GM20431 (cell line): ENCODE measurements around the gene PMP22.

Experiments
- in situ Hi-C: fragments of 300-500 bp; cut with MseI, MboI; formaldehyde crosslinking; loops from one replicate; pipeline ENCODE4 v1.15.0; 2020; ENCODE audit warnings: low sequenced_read_pairs; ENCODE audit not compliant: unreplicated experiment

PMP22 gene

DNA sequence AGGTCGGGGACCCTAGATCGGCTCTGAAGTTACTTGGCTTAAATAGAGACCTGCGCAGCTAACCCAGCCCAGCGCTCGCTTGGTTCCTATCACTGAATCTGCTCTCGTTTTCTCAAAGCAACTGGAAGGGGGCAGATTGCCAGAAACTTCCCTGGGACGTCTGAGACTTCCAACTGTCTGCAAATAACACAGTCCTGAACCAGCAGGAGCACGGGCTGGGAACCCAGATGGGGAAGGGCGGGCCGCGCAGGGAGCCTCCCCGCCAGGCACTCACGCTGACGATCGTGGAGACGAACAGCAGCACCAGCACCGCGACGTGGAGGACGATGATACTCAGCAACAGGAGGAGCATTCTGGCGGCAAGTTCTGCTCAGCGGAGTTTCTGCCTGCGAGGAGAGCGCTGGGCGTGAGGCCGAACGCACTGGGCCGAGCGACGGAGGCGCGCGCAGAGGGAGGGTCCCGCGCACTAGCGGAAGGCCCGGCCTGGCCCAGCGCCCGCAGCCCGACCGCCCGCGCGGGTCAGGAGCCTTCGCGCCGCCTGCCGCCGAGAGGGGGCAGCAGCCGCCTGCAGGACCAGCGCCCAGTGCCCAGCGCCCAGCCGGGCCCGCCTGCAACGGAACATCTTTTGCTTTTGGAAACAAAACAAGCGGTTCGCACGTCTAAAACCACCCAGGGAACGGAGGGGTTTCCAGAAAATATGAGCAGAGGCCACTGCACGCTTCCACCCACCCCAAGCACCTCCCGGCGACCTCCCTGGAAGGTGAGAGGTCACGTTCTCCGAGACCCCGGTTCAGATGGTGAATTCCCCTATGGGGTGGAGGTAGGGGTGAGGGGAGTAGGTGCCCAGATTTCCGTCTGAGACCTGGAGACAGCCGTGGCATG, 4.5 kb downstream of the PMP22 start:
- in situ Hi-C loops = loop anchor here (25.0 kb wide), 1 partner anchor 252 kb away; no protein-coding TSS in a partner anchor

DNA sequence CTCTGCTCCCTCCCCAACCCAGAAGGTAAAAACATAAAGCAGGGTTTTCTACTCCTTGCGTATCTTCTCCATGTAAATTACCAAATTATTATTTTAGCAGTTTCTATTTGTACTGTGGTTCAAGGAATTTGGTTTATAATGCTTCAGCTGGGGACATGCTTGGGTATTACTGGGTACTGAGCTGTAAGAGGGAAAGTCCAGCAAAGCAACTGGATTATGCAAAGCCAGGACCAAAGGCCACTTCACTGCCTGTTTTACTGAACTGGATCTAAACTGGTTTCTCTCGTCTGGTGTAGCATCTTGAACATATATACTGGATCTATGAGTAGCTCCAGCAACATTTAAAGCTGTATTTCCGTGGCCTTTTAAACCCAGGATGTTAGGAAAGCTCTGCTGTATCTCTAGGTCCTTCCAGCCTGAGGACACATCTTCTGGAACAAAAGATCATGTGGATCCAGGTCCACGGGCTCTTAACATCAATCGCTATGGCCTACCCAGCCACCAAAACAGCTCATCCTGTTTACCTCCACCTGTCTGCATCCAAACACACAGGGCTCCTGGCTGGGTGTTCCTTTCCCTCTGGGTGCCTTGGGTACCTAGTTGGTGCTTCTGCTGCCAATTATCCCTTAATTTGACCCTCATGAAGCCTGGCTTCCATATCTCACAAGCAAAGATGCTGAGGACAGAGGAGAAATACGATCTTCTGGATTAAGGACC, 7.2 kb downstream of the PMP22 start:
- in situ Hi-C loops = loop anchor here (25.0 kb wide), 1 partner anchor 254 kb away; no protein-coding TSS in a partner anchor

DNA sequence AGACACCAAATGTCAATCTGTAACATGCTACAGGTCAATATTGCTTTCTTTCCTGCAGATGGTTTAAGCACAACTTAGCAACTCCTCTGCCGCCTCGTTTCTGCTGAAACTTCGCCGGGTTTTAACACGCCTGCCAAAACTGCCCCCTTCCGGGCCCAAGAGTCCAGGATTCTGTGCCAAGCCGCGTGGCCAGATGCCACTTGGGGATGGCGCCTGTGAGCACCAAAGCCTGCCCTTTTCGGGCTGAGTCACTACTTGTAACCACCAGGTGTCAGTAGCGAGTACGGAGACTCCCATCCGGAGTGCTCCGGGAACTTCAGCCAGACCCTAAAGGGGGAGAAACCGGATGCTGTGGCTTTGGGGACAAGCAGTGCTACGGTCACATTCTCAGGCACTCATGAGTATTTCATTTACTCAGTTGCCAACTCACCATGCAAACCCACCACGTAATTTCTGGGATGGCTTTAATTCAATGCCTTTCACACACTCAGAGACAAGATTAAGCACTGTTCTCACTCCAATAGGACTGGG, 7.8 kb downstream of the PMP22 start:
- in situ Hi-C loops = loop anchor here (25.0 kb wide), 1 partner anchor 255 kb away; no protein-coding TSS in a partner anchor

DNA sequence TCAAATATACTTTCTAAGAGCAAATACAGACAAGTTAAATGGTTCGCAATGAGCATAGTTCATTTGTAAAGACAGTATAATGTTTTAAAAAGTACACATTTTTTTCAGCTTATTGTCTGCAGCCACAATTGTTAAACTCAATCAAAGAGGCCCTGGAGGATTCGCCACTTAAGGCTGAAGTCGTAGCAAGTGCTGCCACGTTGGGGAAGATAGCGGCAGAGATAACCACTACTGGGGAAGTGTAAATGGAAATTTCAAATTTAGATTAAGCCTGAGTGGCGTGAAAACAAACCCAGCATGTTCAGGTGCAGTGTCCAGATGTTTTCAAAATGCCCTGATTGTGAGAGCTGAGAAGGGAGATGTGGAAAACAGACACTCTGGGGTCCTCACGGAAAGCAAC, 8.4 kb downstream of the PMP22 start:
- in situ Hi-C loops = loop anchor here (25.0 kb wide), 1 partner anchor 256 kb away; no protein-coding TSS in a partner anchor

DNA sequence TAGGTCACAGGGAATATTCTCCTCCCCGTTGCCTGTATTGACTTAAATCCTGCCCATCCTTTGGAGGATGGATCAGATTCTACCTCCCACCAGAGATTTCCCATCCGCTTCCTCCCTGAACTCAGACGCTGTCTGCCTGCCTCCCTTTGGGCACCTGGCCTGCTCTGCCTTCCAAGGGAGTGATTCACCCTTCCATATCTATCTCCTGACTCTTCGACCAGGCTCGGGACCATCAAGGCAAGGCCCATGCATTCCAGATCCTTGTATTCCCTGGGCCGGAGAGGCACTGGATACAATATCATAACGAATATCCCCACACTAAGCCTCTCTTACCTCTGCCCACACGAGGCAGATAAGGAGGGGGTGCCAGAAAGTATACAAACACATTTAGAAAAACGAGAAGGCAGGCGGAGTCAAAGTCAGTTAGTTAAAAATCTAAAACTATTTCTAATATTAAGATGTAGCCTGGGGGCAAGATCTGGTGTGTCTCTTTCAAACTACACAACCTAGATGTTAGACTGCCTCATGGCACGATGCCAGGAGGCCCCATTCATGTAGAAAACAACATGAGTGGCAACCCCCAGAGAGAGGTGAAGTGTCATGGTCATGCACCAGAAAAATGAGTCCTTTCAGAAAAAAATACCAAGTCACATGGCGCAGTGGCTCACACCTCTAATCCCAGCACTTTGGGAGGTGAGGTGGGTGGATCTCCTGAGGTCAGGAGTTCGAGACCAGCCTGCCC, 9.2 kb downstream of the PMP22 start:
- in situ Hi-C loops = loop anchor here (25.0 kb wide), 1 partner anchor 256 kb away; no protein-coding TSS in a partner anchor

DNA sequence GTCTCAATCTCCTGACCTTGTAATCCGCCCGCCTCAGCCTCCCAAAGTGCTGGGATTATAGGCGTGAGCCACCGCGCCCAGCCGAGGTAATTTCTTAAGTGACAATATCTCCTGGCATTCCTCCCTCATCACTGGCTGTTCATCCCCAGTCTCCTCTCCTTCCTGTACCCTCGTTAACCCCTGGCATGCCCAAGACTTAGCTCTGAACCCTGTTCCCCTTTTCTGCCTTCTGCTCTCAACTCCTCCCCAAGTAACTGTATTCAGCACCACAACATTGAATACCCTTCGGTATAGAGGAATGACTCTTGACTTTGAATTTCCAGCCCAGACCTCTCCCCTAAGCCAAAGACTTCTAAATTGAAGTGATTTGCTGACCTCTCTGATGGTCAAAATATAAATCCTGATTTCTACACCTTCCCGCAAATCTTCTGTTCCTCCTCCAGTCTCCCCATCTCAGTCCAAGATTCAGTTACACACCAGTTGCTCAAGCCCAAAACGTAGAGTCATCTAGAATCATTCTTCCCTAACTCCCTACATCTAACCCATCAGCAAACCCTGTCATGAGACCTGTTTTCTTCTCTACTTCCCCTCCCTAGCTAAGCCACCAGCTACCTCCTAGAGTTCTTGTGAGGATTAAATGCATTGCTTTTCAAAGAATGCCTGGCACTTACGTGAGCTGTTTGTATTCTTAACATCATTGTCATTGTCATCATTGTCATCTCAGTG, 14.8 kb downstream of the PMP22 start:
- in situ Hi-C loops = loop anchor here (25.0 kb wide), 1 partner anchor 262 kb away; no protein-coding TSS in a partner anchor

DNA sequence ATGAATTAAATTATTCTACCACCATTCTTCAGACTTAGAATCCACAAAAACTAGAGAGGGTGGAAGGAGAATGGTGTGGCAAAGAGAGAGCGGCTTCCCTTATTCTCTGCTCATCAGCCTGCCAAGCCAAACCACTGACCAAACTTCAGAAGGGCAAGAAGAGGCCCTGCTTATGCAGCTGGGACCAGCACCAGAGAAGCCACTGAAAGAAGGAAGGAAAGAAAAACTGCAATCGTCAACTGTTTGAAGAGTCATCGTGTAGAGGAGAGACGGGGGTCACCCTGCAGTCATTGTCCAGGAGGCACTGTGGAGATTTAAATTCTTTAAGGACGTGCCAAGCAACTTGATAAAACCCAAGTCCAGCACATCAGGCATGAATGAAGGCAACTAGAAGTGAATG, 15.6 kb downstream of the PMP22 start:
- in situ Hi-C loops = no loop called here

DNA sequence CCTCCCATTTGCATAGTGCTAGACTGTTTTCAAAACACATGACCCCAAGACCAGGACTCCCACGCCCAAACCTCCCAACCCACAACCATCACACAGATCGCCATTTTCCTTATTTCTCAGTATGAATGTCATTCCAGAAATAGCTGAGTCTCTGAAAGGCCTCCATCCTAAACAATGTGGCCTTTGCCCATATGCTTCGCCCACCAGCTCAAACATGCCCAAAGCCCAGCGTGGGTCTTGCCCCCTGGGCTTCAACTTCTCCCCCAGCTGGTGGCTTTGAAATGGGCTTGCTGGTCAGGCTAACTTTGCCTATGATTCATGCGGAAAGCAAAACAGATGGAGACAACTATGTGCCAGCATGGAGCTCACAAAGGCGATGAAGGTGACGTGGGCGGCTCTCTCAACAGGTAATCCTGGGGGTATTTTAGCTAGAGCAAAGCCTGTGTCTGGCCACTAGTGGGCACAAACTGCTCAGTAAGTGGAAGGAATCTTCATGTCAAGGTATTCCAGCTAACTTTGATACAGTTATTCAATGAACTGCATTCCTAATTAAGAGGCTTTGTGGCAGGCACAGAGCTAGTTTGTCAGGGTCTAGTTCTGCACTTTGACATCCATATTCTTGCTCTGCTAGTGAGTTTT, 17.1 kb downstream of the PMP22 start:
- in situ Hi-C loops = no loop called here

DNA sequence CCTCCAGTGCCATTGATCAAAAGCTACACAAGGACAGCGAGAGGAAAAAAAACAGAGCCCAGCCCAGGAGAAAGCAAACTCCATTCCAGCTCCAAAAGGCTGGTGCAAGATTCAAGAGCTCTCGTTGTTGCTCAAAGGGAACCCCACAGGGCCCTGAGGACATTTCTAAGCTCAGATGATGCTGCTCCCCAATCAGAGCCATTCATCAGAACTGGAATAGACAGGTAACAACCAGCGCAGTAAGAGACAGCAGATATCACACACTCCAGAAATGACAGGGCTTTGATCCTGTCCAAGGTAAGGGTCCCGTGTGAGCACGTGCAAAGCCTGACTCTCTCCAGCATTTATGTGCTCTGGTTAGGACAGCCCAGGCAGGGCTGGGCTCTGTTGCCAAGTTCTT, 20.1 kb downstream of the PMP22 start:
- in situ Hi-C loops = no loop called here

DNA sequence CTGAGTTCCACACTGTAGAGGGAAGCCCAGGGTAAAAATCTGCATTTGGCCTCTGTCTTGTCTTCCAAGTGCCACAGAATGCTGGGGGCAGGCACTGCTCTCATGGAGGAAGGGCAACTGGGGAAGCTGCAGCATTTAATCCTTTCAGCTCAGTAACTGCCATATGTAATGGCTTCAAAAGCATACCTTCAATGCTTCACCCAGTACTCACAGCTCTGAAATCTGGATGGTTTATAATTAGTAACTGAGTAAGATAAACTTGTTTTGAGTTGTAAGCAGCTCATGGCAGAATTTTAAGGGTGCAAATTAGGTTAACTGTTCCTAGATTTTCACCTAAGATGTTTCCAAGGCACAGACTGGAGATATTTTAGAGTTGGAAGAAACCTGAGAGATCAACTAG, 24.5 kb downstream of the PMP22 start:
- in situ Hi-C loops = no loop called here

DNA sequence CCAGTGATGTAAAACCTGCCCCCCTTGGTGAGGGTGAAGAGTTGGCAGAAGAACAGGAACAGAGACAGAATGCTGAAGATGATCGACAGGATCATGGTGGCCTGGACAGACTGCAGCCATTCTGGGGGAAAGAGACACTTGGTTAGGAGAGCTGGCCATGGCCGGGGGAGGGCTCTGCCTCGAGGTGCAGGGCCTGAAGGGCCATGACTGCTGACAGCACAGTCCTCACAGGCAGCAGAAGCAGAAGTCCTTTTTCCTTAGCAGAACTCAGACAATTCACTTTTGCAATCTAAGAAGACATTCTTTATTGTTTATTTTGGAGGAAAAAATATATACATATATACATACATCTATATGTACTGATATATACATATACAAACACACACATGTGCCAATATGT, 25.6 kb downstream of the PMP22 start:
- in situ Hi-C loops = no loop called here

DNA sequence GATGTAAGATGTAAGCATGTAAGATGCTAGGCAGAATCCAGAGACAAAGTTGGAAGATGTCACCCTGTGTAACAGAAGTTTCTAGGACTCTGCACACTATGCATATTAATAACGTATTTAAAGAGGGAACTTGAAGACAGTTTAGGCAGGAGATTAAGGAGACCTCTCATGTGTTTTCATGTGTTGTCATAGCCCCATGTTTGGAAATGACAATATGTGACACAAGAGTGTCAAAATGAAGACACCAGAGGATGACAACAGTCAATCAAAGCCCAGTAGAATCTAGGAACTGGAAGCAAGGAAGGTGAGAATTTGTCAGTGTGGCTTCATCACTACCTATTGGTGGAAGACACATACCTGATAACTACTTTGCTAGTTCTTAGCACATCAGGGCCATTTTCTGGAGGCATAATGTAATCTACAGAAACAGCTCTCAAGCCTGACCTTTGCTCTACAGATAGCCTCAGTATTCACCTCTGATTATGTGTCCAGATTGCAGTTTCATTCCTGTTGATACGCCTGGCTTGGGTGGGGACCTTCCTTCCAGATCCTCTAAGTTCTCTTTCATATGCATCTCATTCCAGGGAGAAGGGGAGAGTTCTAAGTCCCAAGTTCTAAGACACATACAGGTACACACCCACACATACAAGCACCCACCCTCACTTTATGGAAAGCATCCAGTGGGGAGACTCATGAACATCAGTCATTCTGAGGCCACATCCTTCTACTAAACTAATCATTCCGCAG, 26.3 kb downstream of the PMP22 start:
- in situ Hi-C loops = no loop called here

DNA sequence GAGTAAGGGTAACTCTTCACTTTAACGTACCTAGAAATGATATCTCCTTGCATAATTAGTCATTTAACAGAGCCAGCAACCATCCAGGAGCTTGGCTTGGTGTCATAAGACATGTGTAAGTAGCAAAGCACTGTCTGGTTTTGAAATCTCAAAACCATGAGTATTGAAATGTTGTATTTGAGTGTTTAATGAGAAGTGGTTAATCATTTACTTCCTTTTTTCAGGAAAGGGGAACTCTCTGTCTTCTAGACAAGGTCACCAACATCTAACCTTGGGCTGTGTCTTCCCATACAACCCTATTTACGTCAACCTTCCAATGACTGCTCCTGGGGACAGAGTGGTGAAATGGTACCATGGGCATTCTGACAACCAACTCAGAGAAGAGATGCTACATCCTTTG, 27.1 kb downstream of the PMP22 start:
- in situ Hi-C loops = no loop called here

DNA sequence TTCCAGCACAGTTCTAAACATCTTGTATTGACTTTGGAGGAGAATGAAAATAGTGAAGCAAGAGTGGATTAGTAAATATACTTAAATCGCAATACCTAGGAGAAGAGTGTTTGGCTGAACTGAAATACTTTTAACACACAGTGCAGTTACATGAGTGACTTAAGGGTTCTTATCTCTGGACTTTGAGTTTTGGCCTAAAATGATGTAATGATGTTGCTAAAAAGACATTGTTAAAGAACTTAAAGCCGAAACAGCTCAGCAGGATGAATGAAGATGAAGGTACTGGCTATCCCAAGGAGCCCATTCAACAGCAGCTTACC, 28.1 kb downstream of the PMP22 start:
- in situ Hi-C loops = no loop called here

DNA sequence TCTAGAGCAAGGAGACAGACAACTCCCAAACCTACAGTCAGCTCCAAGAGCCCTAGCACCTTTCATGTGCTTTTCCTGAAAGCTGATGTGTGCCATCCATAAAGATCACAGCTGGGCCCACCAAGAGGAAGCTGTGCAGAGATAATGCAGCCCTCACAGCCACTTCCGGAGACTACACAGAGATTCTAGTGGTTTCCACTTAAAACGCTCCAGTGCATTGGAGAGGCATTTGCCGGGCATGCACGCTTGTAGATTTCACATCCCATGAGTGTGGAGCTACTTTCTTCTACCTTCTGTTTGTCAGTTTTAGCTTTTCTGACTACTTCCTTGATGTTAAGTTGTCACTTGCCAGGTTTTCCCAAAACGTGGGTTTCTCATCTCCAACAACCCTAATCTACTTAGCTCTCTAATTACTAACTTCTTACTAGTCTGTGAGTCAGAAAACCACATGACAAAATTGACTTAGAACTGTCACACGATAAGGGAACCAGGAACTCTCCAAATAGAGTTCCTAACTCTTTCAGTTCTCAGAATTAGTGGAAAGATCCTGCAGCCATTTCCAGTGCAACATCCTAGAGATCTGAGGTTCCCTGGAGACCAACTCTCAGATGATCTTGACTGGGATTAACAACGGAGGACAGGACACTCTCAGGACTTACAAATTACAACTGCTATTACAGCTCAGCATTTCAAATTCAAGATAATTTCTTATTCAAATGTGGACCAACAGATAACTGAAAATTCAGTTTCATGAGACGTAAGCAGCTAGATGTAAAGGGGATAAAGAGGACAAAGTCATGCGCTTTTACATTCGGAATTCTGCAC, 28.6 kb downstream of the PMP22 start:
- in situ Hi-C loops = no loop called here

DNA sequence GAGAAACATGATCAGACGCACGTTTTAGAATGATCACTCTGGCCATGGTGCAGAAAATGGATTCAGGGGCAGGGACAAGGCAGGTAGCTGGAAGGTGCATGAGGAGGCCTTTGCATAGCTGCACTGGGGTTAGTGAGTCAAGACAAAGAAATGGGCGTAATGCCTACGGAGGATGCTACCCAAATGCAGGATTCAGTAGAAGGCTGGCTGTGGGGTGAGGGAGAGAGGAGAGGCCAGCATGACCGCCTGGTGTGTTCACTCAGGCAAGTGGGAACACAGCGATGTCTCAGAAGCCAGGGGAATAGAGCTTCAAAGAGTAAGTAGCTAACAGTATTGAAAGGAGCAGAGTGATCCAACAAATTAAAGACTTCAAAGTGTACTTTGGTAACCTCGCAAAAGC, 31.2 kb downstream of the PMP22 start:
- in situ Hi-C loops = no loop called here

DNA sequence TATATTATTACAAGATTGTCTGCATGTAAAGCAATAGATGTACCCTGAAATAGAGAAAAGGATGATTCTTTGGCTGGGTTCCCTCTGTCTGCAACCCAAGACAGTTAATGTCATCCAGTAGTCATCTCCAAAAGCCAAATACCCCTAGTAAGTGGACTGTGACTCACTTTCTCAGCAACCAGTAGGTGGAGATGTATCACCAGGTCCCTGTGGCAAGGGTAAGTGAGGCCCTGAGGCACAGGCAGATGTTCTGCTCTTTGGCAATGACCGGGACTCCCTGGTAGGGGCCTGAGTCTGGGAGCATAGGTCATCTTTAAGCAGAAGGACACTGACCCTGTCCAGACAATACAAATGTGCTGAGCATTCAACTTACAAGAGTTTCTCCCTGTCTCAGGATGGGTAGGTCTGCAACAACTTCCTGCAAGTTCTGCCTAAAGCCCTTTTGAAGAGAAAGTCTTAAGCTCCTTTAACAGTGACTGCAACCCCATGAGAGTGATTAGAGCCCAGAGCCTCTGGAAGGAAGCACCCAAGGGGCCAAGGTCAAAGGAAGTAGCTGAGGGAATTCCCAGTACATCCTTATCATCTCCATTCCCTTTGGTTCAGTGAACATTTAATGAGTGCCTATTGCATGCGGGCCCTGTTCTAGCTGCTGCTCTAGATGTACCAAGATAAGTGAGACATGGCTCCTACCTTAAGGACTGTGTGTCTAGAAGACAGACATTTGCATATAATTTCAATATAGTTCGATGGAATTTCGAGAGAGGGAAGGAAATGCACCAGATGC, 31.9 kb downstream of the PMP22 start:
- in situ Hi-C loops = no loop called here
